Activated T-helper 1 cell treated with anti-CD3 and anti-CD28 coated beads, Interleukin-2, amount 50 U/mL, for 16 hours (primary cell): ENCODE measurements around the gene VPS4A.
"Not testable (repeated sequence)": the region's sequence is repeated elsewhere in the genome, so short reads cannot be mapped to it uniquely, and the experiment has no call there.

Experiments
- DNase-seq, 2 donors: peaks; one replicate each; pipeline ENCODE4 v3.0.0-alpha.2; 2020; ENCODE audit warnings: low read depth in 1 of 2, low spot score in 1 of 2

Gene VPS4A

GRCh38 chr16:69310653-69311532 is at the start of gene VPS4A:
Gene VPS4A (plus strand): TSS chr16:69311350. CDS start chr16:69311512, 162 bp downstream.
- DNase-seq = peak; percentile 97

DNA sequence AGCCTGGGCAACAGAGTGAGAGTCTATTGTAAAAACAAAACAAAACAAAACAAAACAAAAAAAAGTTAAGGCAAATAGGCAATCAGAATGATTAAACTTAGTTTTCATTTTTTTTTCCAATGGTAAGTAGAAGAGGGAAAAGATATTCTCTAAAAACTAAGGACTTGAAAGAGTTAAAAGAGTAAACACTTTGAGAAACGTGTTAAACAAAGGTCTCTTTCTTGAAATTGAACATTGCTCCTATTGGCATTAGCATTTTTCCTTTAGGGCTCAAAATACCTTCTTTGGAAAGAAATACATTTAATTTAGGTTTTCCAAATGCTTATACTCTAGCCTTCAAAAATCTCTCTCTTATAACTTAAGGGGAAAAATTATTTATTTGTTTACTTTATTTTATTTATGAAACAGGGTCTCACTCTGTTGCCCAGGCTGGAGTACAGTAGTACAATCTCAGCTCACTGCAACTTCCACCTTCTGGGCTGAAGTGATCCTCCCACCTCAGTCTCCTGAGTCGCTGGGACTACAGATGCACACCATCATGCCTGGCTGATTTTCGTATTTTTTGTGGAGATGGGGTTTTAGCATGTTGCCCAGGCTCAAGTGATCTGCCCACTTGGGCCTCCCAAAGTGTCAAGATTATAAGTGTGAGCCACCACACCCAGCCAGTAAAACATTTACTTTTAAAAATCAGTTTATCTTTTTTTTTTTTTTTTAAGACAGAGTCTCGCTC is 44.7 kb upstream of the VPS4A start:
- no peak for DNase-seq

DNA sequence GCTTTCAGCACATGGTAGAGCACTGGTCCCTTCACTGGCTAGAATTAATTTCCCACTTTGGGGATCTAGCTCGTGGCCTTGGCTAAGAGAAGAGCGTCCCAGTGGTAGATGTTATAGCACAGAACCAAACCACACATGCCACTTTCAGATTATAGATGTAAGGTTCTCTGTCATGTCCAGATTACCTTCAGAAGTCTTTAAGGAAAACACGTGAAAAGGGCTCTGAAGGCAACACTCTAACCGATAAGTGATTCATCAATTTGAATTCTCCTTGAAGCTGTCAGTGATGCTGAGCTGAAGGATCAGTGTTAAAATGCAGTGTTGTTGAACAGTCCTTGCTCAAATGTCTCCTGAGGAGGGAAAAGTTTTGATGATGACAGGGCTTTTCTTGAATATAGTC is 43.5 kb upstream of the VPS4A start:
- no peak for DNase-seq

DNA sequence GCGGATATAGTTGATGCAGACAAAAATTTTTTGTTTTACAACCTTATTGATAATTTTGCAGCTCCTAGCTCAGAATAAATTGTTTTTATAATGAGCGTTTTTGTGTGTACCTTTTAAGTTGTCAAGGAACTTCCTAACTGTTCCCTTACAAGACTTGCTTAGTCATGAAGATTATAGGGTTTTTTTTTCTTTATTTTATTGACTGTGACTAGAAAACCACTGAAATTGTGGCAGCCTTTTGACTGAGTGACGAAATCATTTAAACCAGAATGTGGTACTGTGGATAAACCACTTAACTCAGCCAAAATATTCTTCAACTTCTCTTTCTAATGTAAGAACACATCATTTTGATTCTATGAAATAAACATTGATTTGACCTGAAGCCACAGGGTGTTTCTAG is 40.8 kb upstream of the VPS4A start:
- no peak for DNase-seq

GRCh38 chr16:69270831-69271230 is 40.3 kb upstream of the VPS4A start:
- no peak for DNase-seq

GRCh38 chr16:69273009-69273408 is 38.1 kb upstream of the VPS4A start:
- DNase-seq = no peak

DNA sequence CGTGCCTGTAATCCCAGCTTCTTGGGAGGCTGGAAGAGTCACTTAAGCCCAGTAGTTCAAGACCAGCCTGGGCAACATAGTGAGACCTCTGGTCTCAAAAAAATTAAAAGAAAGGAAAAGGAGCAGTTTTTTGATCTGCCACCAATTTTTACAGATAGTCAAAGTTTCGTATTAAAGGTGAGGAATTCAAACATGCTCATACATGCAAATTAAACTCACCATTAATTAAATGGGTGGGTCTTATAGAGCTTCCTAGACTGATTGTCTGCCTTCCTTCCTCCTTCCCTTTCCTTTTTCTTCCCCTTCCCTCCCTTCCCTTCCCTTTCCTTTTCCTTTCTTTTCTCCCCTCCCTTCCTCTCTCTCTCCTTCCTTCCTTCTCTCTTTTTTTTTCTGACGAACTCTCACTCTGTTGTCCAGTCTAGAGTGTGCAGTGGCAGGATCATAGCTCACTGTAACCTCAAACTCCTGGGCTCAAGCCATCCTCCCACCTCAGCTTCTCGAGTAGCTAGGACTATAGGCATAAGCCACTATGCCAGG is 36.4 kb upstream of the VPS4A start:
- no peak for DNase-seq

- no peak for DNase-seq
Observed at GRCh38 chr16:69276148-69277115, 34.7 kb upstream of the VPS4A start.

DNA sequence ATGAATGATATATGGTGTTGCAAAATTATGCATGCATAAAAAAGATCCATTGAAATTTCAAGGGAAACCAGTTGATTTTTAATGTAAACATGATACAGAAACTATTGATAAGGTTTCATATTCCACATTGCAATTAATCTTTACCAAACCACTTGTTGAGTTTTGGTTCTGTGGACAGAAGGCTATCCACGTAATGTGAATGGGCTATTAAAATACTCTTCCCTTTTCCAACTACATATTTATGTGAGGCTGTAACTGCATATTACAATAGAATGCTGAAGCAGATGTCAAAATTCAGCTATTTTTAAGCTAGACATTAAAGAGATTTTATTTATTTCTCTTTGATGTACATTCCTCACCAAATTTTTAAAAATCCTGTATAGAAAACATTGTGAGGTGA is 33.7 kb upstream of the VPS4A start:
- DNase-seq = no peak

DNA sequence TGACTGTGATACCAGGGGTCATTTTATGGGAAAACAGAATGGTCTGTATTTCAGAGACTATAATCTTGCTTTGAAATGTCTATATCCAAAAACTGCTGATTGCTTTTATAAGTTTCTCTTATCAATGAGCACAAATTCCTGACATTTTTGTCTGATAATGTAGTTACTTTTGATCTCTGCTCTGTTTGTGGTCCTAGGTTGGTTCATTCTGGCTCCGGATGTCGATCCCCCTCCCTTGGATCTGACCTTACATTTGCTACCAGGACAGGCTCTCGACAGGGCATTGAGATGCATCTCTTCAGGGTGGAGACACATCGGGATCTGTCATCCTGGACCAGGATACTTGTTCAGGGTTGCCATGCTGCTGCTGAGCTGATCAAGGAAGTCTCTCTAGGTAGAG is 27.3 kb upstream of the VPS4A start:
- no peak for DNase-seq

DNA sequence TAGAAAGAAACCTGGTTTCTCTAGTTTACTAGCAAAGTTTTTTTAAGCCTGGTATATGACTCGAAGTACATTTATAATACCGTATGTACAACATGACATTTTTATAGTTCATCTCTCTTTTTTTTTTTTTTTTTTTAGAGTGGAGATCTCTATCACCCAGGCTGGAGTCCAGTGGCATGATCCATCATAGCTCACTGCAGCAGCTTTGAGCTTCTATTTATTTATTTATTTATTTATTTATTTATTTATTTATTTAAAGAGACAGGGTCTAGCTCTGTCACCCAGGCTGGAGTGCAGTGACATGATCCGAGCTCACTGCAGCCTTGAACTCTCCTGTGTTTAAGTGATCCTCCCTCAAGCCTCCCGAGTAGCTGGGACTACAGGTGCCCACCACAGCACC is 25.9 kb upstream of the VPS4A start:
- DNase-seq = no peak

GRCh38 chr16:69286941-69287713 is 24.0 kb upstream of the VPS4A start:
- no peak for DNase-seq

DNA sequence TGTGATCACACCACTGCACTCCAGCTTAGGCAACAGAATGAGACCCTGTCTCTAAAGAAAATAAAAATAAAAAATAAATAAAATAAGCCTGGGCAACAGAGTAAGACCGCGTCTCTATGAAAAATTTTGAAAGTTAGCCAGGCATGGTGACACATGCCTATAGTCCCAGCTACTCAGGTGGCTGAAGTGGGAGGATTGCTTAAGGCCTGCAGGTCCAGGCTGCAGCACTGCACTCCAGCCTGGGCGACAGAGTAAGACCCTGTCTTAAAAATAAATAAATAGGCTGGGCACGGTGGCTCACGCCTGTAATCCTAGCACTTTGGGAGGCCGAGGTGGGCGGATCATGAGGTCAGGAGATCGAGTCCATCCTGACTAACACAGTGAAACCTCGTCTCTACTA is 19.5 kb upstream of the VPS4A start:
- not testable (repeated sequence) for DNase-seq

- no peak for DNase-seq
Observed at GRCh38 chr16:69293401-69293800, 17.7 kb upstream of the VPS4A start.

- DNase-seq = no peak
Observed at GRCh38 chr16:69294051-69294450, 17.1 kb upstream of the VPS4A start.

DNA sequence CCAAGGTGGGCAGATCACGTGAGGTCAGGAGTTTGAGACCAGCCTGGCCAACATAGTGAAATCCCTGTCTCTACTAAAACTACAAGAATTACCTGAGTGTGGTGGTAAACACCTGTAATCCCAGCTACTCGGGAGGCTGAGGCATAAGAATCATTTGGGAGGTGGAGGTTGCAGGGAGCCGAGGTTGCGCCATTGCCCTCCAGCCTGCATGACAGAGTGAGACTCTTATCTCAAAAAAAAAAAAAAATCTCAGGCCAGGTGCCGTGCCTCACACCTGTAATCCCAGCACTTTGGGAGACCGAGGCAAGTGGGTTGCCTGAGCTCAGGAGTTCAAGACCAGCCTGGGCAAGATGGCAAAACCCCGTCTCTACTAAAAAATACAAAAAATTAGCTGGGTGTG is 14.4 kb upstream of the VPS4A start:
- not testable (repeated sequence) for DNase-seq

GRCh38 chr16:69298261-69298660 is 12.9 kb upstream of the VPS4A start:
- DNase-seq = no peak

- DNase-seq = no peak
Observed at GRCh38 chr16:69301187-69301586, 10.0 kb upstream of the VPS4A start.

GRCh38 chr16:69301861-69302260 is 9.3 kb upstream of the VPS4A start:
- no peak for DNase-seq

DNA sequence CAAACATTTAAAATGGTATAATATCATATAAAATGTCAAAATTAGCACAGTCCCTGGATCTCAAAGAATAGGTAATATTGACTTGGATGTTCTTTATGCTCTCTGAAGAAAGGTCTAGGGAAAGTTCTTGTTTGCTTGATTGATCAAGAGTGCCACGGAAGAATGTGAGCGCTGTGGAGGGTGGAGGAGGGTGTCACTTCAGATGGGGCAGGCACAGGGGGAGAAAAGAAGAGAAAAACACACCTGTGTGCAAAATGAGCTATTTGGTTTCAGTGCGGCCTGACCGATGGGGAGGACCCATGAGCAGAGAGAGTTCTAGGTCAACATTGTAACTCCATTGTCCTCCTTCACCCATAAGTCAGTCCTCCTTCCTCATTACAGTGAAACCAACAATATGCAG is 8.8 kb upstream of the VPS4A start:
- DNase-seq = no peak
